GM18868 (cell line): ENCODE data around the gene SQSTM1.

Experiments used
- ATAC-seq: cut with Tn5 transposase; IDR thresholded peaks from one replicate; pipeline ENCODE4 v1.9.1; 2021; ENCODE audit warnings: mild to moderate bottlenecking, moderate library complexity; ENCODE audit not compliant: unreplicated experiment

SQSTM1 gene

DNA sequence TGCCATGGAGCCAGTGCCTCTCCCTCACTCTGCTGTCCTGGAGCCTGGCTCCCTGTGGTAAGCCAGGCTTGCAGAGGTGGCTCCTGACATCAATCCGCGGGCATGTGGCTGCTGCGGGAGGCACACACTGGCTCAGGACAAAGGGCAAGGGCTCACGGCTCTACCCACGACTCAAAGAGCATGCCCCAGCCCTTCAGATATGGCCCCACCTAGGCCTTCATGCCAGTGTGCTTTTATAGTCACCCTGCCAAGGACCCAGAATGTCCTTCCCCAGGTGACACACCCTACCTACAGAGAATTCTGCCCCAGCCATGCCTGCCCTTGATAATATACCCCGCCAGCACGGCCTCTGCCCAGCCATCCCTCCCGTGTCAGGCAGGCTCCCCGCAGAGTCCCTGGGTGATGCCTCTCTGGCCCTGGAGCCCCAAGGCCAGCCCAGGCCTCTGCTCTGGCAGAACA lies 15.6 kb upstream of the SQSTM1 start:
- ATAC-seq = no peak

DNA sequence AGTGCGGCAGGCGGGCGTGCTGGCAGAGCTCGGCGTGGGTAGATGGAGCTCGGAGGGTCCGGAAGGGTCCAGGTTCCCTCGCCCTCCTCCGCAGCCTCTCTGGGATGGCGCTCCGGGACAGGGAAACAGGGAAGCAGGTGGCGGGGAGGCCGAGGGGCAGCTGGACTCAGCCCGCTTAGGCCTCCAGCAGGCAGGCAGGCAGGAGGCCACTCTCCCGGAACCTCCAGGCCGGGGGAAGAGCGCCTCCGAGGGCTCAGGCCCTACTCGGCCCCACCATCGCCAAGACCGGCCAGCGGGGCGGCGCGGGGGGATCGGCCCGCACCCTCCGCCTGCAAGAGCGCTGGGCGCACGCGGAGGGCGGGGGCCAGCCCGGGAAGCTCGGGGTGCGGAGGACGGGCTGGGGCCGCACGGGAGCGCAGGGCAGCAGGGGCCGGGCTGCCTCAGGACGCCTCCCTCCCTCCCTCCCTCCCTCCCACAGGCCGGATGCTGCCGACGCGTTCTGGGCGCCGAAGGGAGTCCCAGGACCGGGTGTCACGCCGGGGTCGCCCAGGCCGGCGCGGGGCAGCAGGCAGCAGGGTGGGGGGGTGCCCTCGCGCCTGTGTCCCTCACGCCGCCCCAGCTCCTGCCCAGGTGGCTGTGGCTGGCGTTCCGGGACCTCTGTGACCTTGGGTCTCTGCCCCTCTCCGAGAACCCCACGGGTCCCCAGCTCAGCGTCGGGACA lies 15.0 kb upstream of the SQSTM1 start:
- peak; percentile 20 for ATAC-seq

DNA sequence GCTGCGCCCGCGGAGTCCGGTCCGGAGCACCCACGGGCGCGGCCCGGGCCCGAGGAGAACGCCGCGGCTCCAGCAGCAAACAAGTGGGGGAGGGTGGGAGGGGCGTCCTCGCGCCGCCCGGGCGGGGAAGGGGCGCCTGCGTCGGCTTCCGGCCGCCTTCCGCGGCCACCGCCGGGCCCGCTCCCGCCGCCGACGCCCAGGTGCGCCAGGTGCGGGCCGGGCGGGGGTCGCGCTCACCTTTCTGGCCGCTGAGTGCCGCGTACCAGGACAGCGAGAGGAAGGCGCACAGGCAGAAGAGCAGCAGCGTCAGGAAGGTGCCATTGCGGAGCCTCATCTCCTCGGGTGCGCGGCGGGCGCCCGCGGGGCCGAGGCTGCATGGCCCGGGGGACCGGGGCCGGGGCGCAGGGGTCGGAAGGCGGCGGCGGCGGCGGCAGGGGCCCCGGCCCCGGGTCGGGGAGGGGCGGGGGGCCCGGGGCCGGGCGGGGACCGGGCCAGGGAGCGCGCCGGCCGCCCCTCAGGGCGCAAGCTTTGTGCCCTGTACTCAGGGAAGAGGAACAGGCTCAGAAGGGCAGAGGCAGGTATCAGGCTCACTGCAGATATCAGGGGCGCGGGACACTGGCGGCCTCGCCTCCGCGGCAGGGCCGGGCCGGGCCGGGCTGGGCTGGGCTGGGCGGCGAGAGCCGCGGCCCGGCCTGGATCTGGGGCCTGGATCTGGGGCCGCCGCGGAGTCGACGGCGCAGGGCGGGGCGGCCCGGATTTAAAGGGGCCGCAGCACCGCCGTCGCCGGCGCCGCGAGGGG lies 14.3 kb upstream of the SQSTM1 start, which contains the start of gene MGAT4B:
MGAT4B (minus strand) TSS at position 617 of the 799 bp plus-strand sequence; CDS start at position 334, 283 bp downstream.
- peak; percentile 56 for ATAC-seq

DNA sequence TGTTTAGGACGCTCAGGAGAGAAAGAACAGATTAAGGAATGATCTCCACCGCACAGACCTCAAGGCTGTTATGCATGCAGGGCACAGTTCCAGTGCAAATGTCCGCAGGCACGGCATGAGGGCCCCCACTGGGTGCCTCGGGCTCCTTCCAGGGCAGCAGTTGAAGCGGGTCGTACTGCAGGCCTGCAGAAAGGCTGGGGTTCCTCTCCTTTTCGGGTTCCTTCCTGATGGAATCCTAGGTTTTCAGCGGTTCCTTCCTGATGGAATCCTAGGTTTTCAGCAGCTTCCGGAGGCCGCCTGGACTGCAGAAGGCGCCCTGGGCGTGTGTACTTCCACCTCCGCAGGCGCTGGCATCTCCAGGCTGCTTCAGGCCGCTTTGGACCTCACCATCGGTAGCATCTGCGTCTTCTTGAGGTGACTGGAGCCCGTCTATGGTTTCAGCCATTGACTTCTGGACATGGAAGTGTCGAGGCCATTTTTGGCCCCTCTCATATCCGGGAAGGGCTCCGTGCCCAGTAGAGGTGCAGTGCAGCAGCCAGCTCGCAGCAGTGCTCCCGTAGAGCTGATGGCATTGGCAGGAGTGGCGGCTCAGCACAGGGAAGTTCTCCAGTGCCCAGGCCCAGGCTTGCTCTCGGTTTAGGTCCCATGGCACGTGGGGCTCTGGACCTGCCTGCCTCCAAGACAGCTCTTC lies 8.4 kb upstream of the SQSTM1 start:
- no peak for ATAC-seq

DNA sequence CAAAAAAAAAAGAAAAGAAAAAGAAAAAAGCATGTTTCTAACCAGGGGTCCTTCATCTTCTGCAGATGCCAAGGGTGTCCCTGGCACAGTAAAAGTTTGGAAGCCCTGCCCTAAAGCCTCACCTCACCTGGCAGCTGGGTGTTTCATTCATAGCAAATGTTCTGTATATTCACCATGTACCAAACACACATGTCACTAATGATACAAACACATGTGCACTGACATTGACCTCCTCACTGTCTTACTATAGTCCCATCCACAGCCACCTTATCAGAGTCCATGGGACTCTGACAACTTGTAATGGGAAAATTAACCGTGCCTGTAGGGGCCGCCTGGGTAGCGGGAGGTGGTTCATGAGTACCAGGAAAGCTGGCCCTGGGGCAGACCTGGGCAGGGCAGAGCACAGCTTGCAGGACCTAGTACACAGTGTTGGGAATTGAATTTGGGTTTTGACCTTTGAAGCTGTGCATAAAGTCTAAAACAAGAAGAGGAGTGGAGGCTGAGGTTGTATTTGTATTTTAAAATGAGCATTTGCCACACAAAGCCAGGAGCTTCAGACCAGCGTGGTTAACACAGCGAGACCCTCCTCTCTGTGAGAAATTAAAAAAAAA lies 7.6 kb upstream of the SQSTM1 start:
- no peak for ATAC-seq

DNA sequence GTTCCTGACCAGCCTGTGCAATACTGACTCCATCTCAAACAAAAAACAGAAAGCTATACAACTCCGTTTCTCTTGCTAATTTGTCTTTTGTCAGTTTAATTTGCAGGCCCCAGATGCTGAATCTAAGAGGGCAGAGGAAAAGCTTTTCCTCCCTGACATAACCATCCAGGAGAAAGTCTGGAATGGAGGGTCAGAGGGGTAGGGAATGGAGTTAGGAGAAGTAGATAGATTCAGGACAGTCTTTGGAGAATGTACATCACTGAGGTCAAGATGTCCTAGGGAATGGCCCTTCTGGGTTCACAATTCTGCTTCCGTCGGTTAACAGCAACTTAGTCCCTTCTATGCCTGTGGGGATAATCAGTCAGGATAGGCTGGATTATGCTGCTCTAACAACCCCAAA lies 6.6 kb upstream of the SQSTM1 start:
- ATAC-seq = no peak

DNA sequence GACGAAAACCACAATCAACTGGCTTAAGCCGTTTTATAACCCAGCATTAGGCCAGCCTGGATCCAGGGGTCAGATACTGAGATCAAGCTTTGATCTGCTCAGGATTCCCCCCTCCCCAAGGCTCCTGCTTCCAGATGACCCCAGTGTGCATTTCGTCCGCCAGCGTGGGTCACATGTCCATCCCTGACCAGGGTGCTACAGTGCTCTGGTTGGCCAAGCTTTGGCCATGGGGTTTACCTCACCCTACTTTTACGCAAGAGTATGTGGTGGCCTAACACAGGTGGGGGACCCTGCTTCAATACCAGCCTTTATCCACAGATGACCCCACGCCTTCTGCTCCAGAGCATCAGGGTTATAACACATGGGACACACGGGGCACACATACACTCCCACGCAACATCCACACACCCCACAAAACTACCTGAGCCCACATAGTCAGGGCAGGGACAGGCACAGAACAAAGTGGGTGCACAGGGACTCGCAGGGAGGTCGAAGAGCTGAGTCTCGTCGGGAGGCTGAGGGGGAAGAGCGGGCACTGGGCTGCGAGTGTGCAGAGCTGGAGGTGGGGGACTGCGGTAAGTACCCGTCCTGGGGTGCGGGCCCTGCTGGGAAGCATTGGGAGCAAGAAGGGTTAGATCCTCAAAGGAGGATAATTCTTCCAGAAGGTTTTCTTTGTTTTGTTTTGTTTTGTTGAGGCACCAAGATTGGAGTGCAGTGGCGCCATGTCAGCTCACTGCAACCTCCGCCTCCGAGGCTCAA lies 5.0 kb upstream of the SQSTM1 start:
- ATAC-seq = no peak

DNA sequence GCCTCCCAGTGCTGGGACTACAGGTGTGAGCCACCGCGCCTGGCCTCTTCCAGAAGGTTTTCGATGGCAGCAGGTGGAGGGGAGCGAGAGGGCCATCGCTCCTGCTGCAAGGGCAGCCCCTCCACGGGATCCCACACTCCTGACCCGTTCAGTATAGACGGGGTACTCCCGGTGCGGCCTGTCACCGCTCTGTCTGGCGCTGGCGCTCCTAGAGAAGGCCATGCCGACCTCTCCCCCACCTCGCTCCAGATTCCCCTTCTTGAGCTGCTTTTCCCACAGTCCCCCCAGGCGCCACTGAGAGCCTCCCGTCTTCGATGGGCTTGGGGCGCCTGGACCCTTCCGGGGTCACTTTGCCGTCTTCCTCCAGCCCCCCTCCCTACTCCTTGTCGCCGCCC lies 4.3 kb upstream of the SQSTM1 start:
- ATAC-seq = no peak

DNA sequence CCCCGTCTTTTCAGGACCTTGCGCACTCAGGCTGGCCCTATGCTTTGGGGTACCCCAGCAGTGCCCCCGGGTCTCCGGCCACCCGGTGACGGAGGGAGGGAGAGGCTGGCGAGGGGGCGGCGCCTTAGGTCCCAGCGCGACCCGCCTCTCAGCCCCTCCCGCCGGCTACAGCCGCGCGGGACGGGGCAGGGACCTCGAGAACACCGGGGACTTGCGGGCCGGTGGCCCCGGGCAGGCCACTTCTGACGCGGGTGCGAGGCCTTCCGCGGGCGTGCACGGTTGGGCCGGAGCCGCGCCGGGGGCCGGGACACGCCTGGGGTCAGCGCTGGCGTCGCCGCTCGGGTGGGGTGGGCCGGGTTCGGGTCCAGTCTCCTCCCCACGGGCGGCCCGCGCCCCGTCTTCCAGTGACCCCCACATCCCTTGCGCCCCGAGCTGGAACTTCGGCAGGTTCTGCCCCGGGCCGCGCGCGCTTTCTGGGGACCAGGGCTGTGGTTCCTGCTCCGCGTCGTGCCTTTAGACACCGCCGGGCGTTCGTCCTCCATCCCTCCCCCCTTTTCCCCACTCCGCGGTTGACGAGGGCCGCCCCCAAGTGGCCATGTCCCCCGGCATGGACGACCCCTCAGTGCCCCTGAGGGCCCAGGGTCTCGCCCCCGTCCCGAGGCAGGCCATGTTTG lies 3.8 kb upstream of the SQSTM1 start:
- ATAC-seq = no peak

DNA sequence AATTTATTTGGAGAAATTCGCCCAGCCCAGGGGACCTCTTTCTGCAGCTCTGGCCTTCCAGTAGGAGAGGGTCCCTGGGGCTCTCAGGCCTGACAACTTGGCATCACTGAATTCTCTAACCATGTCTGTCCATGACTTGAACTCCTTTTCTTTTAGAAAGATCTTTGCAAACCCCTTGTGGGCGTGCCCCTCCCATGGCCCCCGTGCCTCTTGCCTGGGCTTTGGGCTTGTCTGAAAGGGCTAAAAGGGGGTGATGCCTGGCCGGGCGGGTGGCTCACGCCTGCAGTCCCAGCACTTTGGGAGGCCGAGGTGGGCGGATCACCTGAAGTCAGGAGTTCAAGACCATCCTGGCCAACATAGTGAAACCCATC lies 3.2 kb upstream of the SQSTM1 start:
- no peak for ATAC-seq

DNA sequence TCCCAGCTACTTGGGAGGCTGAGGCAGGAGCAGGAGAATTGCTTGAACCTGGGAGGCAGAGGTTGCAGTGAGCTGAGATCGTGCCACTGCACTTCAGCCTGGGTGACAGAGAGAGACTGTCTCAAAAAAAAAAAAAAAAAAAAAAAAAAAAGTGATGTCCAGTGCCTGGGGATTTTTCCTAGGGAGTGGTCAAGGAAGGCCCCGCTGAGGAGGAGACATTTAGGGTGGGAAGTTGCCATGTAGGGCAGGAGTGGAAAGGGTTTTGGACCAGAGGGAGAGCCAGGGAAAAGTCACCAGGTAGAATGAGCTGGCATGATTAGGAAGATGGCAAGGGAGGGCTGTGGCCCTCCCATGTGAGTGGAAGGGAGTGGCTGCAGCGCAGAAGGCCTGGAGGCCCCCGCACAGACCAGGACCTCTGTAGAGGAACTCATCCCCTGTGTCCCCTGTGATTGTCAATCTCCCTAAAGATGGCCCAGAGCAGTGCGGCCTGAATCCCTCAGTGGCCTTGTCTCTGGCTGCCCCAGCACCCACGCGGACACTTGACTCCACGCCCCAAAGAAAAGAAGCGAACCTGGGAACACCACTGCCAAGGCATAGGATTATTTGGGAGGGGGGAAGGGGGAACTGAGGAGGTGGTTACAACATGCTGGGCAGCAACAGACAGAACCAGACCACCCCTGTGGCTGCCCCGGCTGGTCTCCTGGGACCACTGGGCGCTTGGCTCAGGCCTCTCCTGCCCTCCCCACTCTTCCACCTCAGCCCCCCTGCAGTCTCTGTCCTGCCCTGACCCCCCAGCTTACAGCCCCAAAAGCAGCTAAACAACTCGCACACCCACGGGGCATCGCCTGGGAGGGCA lies 2.6 kb upstream of the SQSTM1 start:
- no peak for ATAC-seq

DNA sequence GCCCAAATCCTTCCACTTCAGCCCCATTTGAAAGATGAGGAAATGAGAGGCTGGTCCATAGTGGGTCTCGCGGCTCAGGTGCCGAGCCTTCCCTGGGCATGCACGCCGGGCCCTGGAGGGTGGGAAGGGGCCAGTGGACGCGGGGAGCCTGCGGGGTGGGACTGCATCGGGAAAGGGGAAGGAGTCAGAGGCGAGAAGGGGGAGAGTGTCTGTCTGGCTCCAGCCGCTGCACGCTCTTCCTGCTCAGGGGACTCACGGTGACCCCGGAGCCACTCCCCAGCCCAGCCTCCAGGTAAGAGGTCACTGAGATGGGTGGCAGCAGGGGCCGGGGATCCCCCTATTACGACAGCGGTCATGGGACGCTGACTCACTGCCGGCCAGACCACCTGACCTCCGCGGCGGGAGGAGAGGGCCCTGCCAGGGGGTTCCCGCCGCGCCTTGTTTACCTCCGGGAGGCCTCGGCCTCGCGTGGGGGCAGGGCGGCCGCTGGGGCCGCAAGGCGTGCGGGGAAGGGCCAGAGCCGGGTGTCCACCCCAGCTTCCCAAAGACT lies 1.9 kb upstream of the SQSTM1 start:
- peak; percentile 62 for ATAC-seq

DNA sequence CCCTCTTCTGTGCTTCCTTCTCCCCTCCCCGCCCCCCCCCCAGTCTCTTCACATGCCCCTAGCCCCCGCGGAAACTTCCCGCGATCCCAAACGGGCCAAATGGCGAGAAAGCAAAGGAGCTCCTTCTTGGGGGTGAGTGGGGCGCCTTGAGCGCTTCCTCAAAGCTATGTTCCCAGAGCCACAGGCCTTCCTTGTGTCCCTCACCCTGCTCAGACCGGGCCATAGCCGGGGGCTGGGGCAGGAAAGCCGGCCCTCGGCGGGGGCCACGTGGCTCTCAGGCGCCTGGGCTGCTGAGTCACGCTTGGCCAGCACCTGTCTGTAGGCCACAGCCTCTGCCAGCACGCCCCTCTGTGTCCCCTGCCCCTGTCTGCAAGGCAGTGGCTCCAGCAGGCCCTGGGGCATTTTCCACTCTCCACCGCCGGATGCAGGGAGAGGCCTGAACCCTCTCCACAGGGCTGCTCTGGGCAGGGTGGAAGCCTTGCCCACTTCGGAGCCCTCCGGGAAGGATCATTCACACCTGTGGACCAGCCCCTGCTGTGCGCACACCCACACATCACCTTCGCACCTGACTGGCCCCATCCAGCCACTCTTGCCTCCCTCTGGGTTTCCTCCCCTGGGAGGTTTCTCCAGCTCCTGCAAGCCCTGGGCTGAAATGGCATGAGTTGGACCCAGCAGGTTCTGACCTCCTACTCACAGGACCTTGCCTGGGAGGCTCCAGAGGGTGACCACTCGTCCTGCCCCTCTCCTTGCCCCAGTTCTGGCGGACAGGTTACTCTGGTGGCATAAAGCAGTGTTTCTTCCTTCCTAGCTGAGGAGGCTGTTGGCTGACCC lies 1.2 kb upstream of the SQSTM1 start:
- no peak for ATAC-seq

DNA sequence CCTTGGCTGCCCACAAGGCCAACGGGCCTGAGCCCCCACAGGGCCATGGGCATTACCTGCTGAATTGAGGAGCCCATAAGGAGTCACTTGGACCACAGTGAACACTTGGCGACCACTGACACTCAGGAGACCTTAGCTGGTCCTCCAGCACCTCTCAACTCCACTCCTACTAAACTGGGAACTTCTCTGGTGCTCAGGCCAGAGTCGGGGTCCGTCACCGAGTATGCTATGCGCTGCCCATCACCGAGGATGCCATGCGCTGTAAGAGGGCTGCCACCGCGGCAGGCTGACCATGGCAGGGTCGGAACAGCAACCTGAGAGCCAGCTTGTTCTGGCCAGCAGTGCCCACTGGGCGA lies 600 bp upstream of the SQSTM1 start:
- no peak for ATAC-seq

DNA sequence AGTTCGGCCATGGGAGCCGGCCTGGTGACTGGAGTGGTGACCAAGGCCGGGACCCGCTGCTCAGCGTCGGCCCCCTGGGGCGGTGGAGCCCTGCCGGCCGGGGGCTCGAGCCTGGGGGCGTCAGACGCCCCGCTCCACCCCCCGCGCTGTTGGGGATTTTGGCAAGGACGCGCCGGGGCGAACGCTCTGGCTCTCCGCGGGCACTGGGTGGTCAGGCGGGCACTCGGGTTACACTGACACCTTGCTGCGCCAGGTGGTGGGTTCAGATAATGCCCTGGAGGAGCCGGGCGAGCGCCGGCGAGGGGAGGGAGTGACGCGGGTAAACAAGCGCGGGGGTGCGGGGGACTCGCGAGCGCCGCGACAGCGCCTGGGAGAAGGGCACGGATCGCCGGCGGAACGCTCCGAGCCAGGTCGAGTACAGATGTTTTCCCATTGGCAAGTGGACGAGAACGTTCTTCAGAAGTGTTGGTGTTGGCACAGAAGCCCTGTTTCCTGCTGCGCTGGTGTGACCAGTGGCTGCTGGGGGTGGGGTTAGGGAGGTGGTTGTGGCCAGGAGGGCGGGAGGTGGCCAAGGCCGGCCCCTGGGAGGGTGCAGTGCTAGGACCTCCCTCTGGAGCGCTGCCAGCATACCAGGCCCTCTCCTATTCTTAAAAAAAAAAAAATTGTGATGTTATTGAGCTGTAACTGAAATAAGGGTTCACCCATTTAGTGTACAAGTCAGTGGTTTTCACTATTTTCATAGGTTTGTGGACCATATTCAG lies 773 bp downstream of the SQSTM1 start:
- peak; percentile 43 for ATAC-seq

DNA sequence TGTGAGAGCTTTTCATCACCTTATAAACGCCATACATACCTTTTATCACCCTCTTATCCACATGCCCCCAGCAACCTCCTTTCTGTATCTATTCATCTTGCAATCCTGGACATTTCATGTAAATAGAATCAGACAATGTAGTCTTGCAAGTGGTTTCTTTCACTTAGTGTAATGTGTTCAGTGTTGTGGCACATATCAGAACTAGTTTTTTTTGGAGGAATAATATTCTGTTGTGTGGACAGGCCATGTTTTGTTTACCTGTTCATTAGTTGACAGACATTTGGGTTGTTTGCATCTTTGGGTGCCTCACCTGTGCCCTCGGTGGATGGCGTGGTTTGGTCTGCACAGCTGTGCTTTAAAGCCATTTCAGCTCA lies 1.3 kb downstream of the SQSTM1 start:
- no peak for ATAC-seq

DNA sequence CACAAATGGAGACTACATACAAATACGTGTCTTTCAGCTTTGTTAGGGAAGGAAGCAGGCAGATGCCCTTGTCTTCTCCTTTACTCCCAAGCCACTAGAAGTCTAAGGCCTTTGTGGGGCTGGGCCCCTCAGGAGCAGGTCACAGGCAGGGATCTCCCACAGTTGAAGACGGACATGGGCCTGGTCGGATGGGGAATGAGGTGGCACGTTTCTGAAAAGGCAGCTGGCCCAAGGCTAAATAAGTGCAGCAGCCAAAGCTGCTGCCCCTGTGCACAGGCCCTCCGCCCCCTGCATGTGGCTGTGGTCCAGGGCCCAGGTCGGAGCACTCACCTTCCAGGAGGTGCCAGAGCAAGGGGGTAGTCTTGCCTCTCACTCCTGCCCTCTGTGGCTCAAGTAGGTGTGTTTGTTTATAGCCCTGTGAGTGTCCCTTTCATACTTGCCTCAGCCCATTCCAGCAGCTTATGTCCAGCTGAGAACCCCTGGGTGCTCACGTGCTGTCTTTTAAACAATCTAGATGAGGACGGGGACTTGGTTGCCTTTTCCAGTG lies 1.8 kb downstream of the SQSTM1 start:
- ATAC-seq = no peak
